HepG2 (cell line): ENCODE measurements around the gene SVOP. TPM values are rescaled to one million over a fixed set of nuclear protein-coding genes. Genes with fewer than 3 reads are reported as not detected.

Experiments
- ARID2 ChIP-seq: sonication (generic); formaldehyde crosslinking; IDR thresholded peaks from 2 replicates; pipeline ENCODE4 v1.8.1; 2022; ENCODE audit warnings: mild to moderate bottlenecking, missing genetic modification reagents, borderline replicate concordance
- ARNT ChIP-seq: fragments of 450-650 bp; IDR thresholded peaks from 2 replicates; pipeline ENCODE4 v1.6.1; 2017
- ATF5 ChIP-seq: sonication (generic); formaldehyde crosslinking; IDR thresholded peaks from 2 replicates; pipeline ENCODE4 v1.4.0; 2020; ENCODE audit warnings: mild to moderate bottlenecking, low read depth, missing genetic modification reagents
- CSRNP2 ChIP-seq: sonication (generic); formaldehyde crosslinking; conservative IDR thresholded peaks from 2 replicates; pipeline ENCODE4 v1.8.0; 2022; ENCODE audit warnings: low read depth, missing genetic modification reagents
- ESRRA ChIP-seq: sonication (generic); formaldehyde crosslinking; IDR thresholded peaks from 2 replicates; pipeline ENCODE4 v1.5.1; 2020; ENCODE audit warnings: mild to moderate bottlenecking, low read depth, missing genetic modification reagents
- MYNN ChIP-seq: sonication (generic); formaldehyde crosslinking; IDR thresholded peaks from 2 replicates; pipeline ENCODE4 v1.4.0; 2020; ENCODE audit warnings: mild to moderate bottlenecking, low read depth, missing genetic modification reagents
- NKX3-1 ChIP-seq: sonication (generic); formaldehyde crosslinking; IDR thresholded peaks from 2 replicates; pipeline ENCODE4 v1.5.0; 2020; ENCODE audit warnings: missing genetic modification reagents
- PHF20 ChIP-seq: sonication (generic); formaldehyde crosslinking; IDR thresholded peaks from 2 replicates; pipeline ENCODE4 v1.5.0; 2020; ENCODE audit warnings: mild to moderate bottlenecking, missing genetic modification reagents
- PRDM4 ChIP-seq: sonication (generic); formaldehyde crosslinking; IDR thresholded peaks from 2 replicates; pipeline ENCODE4 v1.9.0; 2021; ENCODE audit warnings: missing genetic modification reagents, borderline replicate concordance
- TEAD2 ChIP-seq: sonication (generic); formaldehyde crosslinking; IDR thresholded peaks from 2 replicates; pipeline ENCODE4 v1.9.0; 2021; ENCODE audit warnings: missing genetic modification reagents
- WIZ ChIP-seq: sonication (generic); formaldehyde crosslinking; IDR thresholded peaks from 2 replicates; pipeline ENCODE4 v1.5.1; 2020; ENCODE audit warnings: mild to moderate bottlenecking, missing genetic modification reagents
- YY1 ChIP-seq: IDR thresholded peaks from 2 replicates; pipeline ENCODE4 v1.6.1; 2011; ENCODE audit warnings: low read length, low read depth, moderate library complexity, mild to moderate bottlenecking; ENCODE audit not compliant: insufficient read depth, insufficient replicate concordance
- ZFP91 ChIP-seq: sonication (generic); formaldehyde crosslinking; IDR thresholded peaks from 2 replicates; pipeline ENCODE4 v1.9.0; 2022; ENCODE audit warnings: missing genetic modification reagents, mild to moderate bottlenecking, borderline replicate concordance
- ZNF10 ChIP-seq: sonication (generic); formaldehyde crosslinking; IDR thresholded peaks from 2 replicates; pipeline ENCODE4 v1.4.0; 2020; ENCODE audit warnings: mild to moderate bottlenecking, low read depth, missing genetic modification reagents, borderline replicate concordance
- ZNF224 ChIP-seq: sonication (generic); formaldehyde crosslinking; IDR thresholded peaks from 2 replicates; pipeline ENCODE4 v1.5.0; 2020; ENCODE audit warnings: mild to moderate bottlenecking, missing genetic modification reagents
- ZNF280B ChIP-seq: sonication (generic); formaldehyde crosslinking; IDR thresholded peaks from 2 replicates; pipeline ENCODE4 v1.5.0; 2020; ENCODE audit warnings: missing genetic modification reagents, mild to moderate bottlenecking, borderline replicate concordance
- ZNF605 ChIP-seq: sonication (generic); formaldehyde crosslinking; IDR thresholded peaks from 2 replicates; pipeline ENCODE4 v1.8.0; 2022; ENCODE audit warnings: mild to moderate bottlenecking, missing genetic modification reagents
- ZNF639 ChIP-seq: conservative IDR thresholded peaks from 2 replicates; pipeline ENCODE4 v1.6.1; 2018; ENCODE audit warnings: missing genetic modification reagents
- ZSCAN20 ChIP-seq: sonication (generic); formaldehyde crosslinking; IDR thresholded peaks from 2 replicates; pipeline ENCODE4 v1.4.0; 2020; ENCODE audit warnings: missing genetic modification reagents, mild to moderate bottlenecking, borderline replicate concordance
- ZSCAN29 ChIP-seq: sonication (generic); formaldehyde crosslinking; conservative IDR thresholded peaks from 2 replicates; pipeline ENCODE4 v1.4.0; 2020; ENCODE audit warnings: mild to moderate bottlenecking, missing genetic modification reagents
- polyA plus RNA-seq, 8 experiments: library from polyadenylated mRNA; depleted of rRNA in 3 of 8; stranded (reverse) in 7 of 8; unstranded in 1 of 8; fragments of >200 nt; fragmentation: Illumina TruSeq in 4 of 8; extraction: Trizol in 4 of 8; gene quantifications; 2 replicates each; pipeline versions ENCODE4 v1.2.1 to v1.2.3, GENCODE V29; 2011 to 2016; ENCODE audit warnings: low read depth in 4 of 8, missing spikeins in 1 of 8, mixed read lengths in 1 of 8; ENCODE audit not compliant: insufficient read depth in 1 of 8
- total RNA-seq, 5 experiments: library from RNA; depleted of rRNA; stranded (reverse); fragments of >200 nt; fragmentation: Illumina TruSeq; extraction: Trizol; gene quantifications; 2 replicates each; pipeline ENCODE4 v1.2.3, GENCODE V29; 2016; ENCODE audit warnings: low read depth in 1 of 5

The SVOP gene
- total and polyA plus RNA-seq, 2 of the 13 experiments (the other 11 are each of a cell fraction or from before 2014, with no cell fraction given), result not detected

GRCh38 chr12:108879615-108880254 is 141.1 kb downstream of the SVOP start, which contains the start of gene DAO (continued):
- TF ChIP-seq ZNF280B (peak; percentile 15; the same call in 1 of the 2 replicates), PHF20 (0 out of 2 replicates have a peak, but pooled peaks have one; percentile 50), ZFP91 (CRISPR knock-in tag) (peak; percentile 73), MYNN (no peak), ZSCAN29 (CRISPR knock-in tag) (0 out of 2 replicates have a peak, but pooled peaks have one; percentile 54), ZNF224 (CRISPR knock-in tag) (no peak), ARID2 (CRISPR knock-in tag) (no peak), PRDM4 (no peak), ZSCAN20 (CRISPR knock-in tag) (no peak), YY1 (no peak), NKX3-1 (CRISPR knock-in tag) (no peak), ARNT (no peak), ZNF605 (CRISPR knock-in tag) (no peak), ATF5 (CRISPR knock-in tag) (no peak), ZNF639 (no peak), TEAD2 (no peak), WIZ (CRISPR knock-in tag) (no peak), ESRRA (CRISPR knock-in tag) (peak; percentile 72), ZNF10 (CRISPR knock-in tag) (no peak), CSRNP2 (CRISPR knock-in tag) (no peak)
